Activated naive CD4-positive, alpha-beta T cell treated with anti-CD3 and anti-CD28 coated beads, Interleukin-2, amount 50 U/mL, for 72 hours (primary cell): Measurements from ENCODE around the gene XRCC3. TPM values are rescaled to one million over a fixed set of nuclear protein-coding genes. Genes with fewer than 3 reads are reported as not detected.

Experiments
- ATAC-seq, 2 donors: fragments of 150-1000 bp; cut with Tn5 transposase; 2 replicates each; pipeline ENCODE4 v1.10.0; 2021; ENCODE audit warnings: mild to moderate bottlenecking in 2 of 2, moderate library complexity in 2 of 2
- DNase-seq, 2 donors: peaks; one replicate each; pipeline ENCODE4 v3.0.0; 2021 to 2022; ENCODE audit warnings: low spot score in 2 of 2
- H3K27ac Mint-ChIP-seq, 2 donors: one replicate each; pipeline ENCODE4 v1.8.0; 2022; ENCODE audit warnings: mild to moderate bottlenecking in 2 of 2, mixed read lengths in 2 of 2
- H3K36me3 Mint-ChIP-seq, 2 donors: one replicate each; pipeline ENCODE4 v1.8.0; 2022; ENCODE audit warnings: mixed read lengths in 2 of 2
- H3K9me3 Mint-ChIP-seq, 2 donors: one replicate each; pipeline ENCODE4 v1.8.0; 2022; ENCODE audit warnings: mixed read lengths in 2 of 2
- total RNA-seq, 2 donors: library from RNA; stranded (reverse); gene quantifications; one replicate each; pipeline ENCODE4 v1.2.3, GENCODE V29; 2022

The XRCC3 gene
- total RNA-seq, 2 donors from 2014 or later = 45.8 to 46.4 TPM

- H3K27ac Mint-ChIP-seq = no peak overlapping the region
- no peaks in the 10 kb centered on the region for H3K9me3 Mint-ChIP-seq
- no peaks in the 10 kb centered on the region for H3K36me3 Mint-ChIP-seq
- no peak for ATAC-seq
- no peak for DNase-seq
Observed at GRCh38 chr14:103740991-103741689, 25.9 kb upstream of the XRCC3 start.

DNA sequence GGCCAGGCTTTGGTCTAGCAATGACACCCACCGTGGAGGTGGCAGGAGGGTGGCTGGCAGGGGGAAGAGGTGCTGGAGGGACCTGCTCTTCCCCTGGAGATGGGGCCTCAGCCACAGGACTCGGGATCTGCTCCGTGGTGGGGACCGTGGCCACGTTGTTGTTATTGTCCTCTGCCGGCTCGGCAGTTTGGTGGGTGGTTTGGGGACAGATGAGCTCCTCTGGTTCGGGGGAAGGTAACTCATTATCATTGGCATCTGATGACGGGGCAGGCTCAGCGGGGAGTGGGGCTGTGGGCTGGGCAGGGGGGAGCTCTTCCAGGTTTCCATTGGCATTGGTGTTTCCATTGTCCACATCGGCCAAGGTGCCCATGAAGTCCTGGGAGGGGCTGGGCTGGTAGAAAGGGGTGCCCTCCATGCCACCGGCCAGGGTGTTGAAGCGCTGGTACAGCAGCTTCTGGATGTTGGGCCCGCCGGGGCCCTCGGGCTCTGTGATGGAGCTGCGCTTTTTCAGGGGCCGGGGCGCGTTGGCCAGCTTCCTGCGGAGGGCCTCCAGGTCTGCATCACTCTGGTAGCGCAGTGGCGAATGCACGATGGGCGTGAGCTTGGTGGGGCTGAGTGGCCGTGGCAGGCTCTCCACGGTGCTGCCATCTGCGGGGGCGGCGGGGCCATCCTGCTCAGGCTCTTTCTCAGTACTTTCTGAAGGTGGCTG lies 24.7 kb upstream of the XRCC3 start:
- DNase-seq (no peak), ATAC-seq (no peak)
- Mint-ChIP-seq H3K27ac (peak overlapping the region in 1 of 2 donors; percentile 44), H3K9me3 (no peaks in the 10 kb centered on the region), H3K36me3 (no peaks in the 10 kb centered on the region)

GRCh38 chr14:103739466-103739792 lies 24.2 kb upstream of the XRCC3 start:
- H3K27ac Mint-ChIP-seq = no peak overlapping the region
- ATAC-seq = no peak

DNA sequence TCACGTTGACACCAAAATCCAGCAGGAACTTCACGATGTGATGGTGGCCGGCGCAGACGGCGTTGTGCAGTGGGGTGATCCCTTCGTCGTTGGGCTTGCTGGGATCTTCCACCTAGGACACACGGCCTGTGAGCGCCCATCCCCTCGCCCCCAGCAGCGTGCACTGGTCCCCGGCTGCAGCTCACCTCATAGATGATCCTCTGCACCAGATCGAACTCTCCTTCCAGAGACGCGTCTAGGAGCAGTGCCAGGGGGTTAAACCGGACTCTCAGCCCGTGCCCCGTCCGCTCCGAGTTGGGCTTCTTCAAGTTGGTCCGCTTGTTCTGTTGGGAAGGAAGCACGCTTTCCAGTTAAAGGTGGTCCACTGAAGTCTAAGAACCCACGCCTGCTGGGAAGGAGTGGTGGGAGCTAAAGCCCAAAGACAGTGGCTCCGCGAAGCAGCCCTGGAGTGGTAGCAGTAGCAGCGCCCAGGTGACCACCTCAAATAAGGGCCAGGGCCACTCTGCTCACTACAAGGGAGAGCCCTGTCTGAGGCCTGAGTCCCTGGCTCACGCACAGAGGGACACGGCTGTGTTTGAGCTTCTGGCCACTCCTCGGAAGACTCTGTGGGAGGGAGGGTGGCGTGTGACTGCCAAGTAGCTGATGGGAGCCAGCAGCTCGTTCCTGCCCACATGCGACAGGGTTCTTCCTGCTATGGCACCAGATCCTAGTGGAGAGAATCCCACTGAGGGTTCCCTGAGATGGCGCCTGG lies 23.6 kb upstream of the XRCC3 start:
- no peaks in the 10 kb centered on the region for H3K9me3 Mint-ChIP-seq
- H3K27ac Mint-ChIP-seq = no peak overlapping the region
- no peak for ATAC-seq
- DNase-seq = no peak
- no peaks in the 10 kb centered on the region for H3K36me3 Mint-ChIP-seq

More at GRCh38 chr14:103739466-103739792, 24.2 kb upstream of the XRCC3 start:
- Mint-ChIP-seq H3K9me3 (no peaks in the 10 kb centered on the region), H3K36me3 (no peaks in the 10 kb centered on the region)
- DNase-seq = no peak

GRCh38 chr14:103738166-103738565 lies 22.9 kb upstream of the XRCC3 start:
- Mint-ChIP-seq H3K9me3 (no peaks in the 10 kb centered on the region), H3K36me3 (no peaks in the 10 kb centered on the region), H3K27ac (no peak overlapping the region)
- no peak for ATAC-seq
- DNase-seq = no peak

DNA sequence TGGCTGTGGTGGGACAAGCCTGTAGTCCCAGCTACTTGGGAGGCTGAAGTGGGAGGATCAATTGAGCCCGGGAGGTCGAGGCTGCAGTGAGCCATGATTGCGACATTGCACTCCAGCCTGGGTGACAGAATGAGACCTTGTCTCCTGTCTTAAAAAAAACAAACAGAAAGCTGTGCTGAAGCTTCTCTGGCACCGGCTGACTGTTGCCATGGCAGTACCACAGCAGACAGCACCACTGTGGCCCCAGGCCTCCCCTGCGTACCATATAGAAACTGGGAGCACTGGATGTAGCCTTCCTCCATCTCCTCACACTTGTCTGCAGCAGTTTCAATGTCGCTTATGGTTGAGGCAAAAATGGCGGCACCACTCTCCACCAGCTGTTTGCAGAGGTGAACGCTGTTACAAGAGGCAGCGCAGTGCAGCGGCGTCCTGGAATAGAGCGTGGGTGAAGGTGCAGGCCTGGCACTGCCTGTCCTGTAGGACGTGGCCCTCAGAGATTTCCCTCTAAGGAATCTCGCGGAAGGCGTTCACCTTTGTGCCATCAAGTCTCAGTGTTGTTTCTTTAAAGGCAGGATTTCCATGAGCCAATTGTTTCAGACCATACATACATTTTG lies 22.3 kb upstream of the XRCC3 start:
- Mint-ChIP-seq H3K36me3 (no peaks in the 10 kb centered on the region), H3K27ac (no peak overlapping the region), H3K9me3 (no peaks in the 10 kb centered on the region)
- DNase-seq (no peak), ATAC-seq (no peak)

DNA sequence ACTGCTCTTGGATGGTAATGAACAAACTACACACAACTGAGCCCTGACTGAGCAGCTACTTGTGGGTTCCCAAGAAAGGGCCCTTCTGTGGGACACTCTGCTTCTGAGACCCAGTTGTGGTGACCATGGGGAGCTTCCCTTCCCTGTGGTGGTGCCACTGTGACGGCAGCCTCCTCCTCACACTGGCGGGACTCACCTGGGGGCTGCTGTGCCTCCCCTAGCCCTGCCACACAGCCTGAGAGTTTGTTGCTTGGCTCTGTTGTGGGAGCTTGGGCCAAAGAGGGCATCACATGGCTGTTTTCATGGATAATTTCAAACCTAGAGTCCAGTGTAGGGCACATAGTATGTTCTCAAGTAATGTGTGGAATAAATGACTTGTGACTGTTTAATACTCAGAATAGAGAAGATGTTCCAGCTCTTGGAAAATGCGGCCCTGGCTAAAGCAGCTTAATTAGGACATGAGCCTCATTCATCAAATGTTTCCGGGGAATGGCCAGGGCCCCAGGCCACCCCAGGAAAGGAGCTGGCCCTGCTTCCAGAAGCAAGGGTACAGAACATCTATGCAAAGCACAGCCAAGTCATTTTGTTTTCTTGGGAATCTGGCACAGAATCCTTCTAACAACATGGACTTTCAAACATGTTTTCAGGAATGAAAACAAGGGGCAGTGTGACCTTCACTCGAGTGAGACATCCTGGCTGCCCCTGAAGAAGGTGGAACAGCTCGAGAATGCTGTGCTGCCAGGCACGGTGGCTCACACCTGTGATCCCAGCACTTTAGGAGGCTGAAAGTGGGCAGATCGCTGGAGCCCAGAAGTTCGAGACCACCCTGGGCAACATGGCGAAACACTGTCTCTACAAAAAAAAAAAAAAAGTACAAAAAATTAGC lies 21.5 kb upstream of the XRCC3 start:
- no peak for DNase-seq
- Mint-ChIP-seq H3K27ac (no peak overlapping the region), H3K9me3 (no peaks in the 10 kb centered on the region), H3K36me3 (no peaks in the 10 kb centered on the region)
- ATAC-seq = no peak

GRCh38 chr14:103735815-103736545 lies 20.7 kb upstream of the XRCC3 start:
- no peak for ATAC-seq

GRCh38 chr14:103735439-103735814 lies 20.2 kb upstream of the XRCC3 start:
- H3K27ac Mint-ChIP-seq = no peak overlapping the region
- ATAC-seq (no peak), DNase-seq (no peak)
- no peaks in the 10 kb centered on the region for H3K9me3 Mint-ChIP-seq
- no peaks in the 10 kb centered on the region for H3K36me3 Mint-ChIP-seq

More at GRCh38 chr14:103735815-103736545, 20.7 kb upstream of the XRCC3 start:
- DNase-seq = no peak
- H3K36me3 Mint-ChIP-seq = no peaks in the 10 kb centered on the region
- H3K27ac Mint-ChIP-seq = no peak overlapping the region
- no peaks in the 10 kb centered on the region for H3K9me3 Mint-ChIP-seq

DNA sequence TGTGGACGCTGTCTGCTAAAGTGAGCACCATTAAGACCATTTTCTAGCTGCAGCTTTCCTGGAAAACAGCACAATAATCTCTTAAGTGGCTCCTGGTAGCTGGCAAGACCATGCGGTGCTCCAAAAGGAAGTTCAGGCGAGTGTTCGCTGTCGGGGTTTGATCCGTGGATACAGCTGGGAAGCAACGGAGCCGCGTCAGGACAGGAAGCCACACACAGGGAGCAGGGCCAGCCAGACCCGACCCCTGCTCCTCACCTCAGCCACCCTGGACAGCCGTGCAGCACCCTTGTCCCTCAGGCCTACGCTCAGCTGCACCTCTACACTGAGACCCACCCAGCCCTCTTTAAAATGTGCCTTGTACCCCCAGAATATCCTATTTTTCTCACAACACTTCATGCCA lies 19.8 kb upstream of the XRCC3 start:
- H3K9me3 Mint-ChIP-seq = no peaks in the 10 kb centered on the region
- no peak for ATAC-seq
- DNase-seq = no peak

DNA sequence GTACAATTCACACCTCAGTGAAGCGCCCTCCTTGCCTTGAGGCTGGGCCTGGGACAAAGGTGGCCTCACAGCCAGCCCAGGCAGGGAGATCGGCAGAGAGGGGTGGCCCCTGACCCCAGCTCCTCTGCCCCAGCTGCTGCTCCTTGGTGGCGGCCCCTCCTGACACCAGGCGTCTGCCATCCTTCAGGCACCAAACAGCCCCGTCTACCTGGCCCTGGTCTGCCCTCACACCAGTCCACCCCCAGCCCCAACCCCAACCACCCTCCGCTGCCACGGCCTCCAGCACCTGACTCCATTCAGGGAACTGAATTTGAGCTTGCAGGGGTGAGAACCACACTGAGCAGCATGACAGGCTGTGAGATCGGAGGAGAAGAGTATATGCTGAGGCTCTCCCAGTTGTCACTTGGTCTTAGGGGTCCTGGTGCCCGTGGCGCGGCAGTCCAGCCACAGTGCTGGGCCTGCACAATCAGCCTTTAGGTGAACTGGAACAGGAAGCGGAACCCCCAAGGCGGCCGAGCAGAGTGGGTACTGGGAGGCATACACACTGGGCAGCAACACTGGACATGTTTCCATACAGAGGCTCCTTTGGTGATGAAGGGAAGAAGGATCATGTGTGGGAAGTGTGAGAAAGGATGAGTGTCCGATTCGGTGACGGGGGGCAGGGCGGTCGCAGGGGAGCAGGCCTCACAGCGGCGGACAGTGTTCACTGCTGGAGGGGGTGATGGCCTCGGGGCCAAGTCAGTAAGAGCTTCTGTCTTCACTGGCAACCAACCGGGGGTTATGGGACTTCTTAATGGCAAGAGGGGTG lies 19.0 kb upstream of the XRCC3 start:
- peak overlapping the region in 1 of 2 donors; percentile 19 for H3K27ac Mint-ChIP-seq
- no peaks in the 10 kb centered on the region for H3K36me3 Mint-ChIP-seq
- no peak for DNase-seq
- H3K9me3 Mint-ChIP-seq = no peaks in the 10 kb centered on the region
- ATAC-seq = no peak

More for the DNA sequence above, 19.8 kb upstream of the XRCC3 start:
- Mint-ChIP-seq H3K27ac (peak overlapping the region in 1 of 2 donors; percentile 19), H3K36me3 (no peaks in the 10 kb centered on the region)

GRCh38 chr14:103733651-103734050 lies 18.4 kb upstream of the XRCC3 start:
- no peak for DNase-seq
- Mint-ChIP-seq H3K36me3 (no peaks in the 10 kb centered on the region), H3K27ac (no peak overlapping the region), H3K9me3 (no peaks in the 10 kb centered on the region)
- no peak for ATAC-seq

- Mint-ChIP-seq H3K36me3 (no peaks in the 10 kb centered on the region), H3K27ac (peak overlapping the region; percentile 66 to 85), H3K9me3 (no peaks in the 10 kb centered on the region)
- no peak for DNase-seq
- ATAC-seq = no peak
Observed at GRCh38 chr14:103732868-103733620, 17.8 kb upstream of the XRCC3 start.
